ENCODE results near the gene PLEKHA8.

The PLEKHA8 gene

DNA sequence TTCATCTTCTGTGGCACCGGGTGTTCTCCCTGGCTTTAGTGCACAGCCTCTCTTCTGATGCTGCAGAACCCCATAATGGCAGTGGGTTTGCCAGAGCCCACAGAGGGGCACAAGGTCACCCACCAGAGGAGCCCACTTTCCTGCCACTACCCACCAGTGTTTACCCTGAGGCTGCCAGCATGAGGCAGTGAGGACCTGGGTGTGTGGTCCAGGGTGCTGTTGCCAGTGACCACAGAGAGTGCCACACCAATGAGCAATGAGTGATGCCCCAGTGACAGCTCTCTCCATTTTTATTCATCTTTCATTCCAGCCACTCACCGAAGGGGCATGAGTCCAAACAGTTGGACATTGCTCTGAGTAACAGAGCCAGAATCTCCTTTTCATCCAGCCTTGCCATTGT lies 141.4 kb downstream of the PLEKHA8 start:
- DNase-seq (ENCODE audit: low spot score), result no peak

DNA sequence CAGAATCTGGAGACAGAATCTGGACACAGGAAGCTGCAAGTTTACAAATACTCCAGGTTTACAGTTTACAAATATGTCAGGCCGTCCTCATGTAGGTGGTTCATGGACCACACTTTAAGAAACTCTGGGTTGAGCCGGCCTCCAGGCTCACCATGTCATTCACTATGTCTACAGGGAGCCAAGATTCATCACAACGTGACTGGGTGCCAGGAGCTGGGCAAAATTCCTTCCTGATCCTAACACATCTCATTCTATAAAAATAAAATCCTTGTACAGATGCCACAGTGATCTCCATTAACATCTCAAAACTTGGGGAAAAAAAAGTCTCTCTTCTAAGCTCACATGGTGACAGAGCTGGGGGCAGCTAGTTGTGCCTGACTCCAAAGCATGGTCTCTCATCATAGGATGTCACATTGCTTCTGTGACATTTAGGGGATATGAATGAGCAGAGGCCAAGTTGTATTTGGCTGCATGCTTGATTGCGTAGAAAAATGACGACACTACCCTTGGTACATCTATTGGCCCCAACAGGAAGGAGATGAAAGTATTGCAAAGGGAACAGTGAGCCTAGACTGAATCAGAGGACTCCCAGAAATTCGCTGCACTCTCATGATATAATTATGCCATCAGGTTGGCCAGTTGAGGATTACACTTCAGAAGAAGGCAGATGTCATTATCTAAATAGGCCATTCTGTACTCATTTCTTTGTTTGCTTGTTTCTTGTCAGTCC lies 142.4 kb downstream of the PLEKHA8 start:
- no peak for DNase-seq (ENCODE audit: low spot score)

DNA sequence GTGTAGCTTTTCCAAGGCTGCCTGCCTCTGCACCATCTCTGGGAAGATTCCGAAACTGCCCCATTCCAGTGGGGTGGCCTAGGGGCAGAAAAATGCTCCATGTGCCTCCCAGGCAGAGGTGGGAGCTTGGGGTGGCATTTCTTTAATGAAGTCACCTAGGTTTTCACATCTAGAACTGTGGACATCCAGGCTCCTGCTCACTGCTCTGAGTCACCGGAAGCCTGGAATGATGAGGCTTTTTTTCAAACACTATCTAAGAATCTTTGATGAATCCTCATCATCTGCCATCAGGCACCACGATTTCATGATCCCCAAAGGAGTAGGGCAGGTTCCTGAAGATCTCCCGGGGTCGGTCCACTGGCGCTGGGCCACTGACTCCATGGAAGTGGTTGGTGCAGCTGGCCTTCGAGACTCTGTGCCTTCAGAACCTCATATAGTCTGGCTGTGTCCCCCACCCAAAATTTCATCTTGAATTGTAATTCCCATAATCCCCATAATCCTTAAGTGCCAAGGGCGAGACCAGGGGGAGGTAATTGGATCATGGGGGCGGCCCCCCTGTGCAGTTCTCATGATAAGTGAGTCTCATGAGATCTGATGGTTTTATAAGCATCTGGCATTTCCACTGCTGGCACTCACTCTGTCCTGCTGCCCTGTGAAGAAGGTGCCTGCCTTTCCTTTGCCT lies 143.7 kb downstream of the PLEKHA8 start:
- no peak for DNase-seq (ENCODE audit: low spot score)

DNA sequence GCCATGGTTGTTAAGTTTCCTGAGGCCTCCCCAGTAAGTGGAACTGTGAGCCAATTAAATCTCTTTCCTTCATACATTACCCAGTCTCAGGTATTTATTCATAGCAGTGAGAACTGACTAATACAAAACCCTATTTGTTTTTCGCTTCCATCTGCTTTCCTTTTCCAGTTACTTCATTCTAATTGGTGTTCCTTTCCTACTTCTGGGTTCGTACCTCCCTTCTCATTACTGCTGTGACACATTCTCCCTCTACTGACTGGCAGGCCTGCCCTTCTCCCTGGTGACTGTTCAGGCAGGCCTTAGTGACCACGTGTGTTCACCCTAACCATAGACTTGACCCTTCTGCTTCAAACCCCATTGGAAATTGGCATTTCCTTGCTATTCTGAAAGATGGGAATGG lies 144.2 kb downstream of the PLEKHA8 start:
- no peak for DNase-seq (ENCODE audit: low spot score)

DNA sequence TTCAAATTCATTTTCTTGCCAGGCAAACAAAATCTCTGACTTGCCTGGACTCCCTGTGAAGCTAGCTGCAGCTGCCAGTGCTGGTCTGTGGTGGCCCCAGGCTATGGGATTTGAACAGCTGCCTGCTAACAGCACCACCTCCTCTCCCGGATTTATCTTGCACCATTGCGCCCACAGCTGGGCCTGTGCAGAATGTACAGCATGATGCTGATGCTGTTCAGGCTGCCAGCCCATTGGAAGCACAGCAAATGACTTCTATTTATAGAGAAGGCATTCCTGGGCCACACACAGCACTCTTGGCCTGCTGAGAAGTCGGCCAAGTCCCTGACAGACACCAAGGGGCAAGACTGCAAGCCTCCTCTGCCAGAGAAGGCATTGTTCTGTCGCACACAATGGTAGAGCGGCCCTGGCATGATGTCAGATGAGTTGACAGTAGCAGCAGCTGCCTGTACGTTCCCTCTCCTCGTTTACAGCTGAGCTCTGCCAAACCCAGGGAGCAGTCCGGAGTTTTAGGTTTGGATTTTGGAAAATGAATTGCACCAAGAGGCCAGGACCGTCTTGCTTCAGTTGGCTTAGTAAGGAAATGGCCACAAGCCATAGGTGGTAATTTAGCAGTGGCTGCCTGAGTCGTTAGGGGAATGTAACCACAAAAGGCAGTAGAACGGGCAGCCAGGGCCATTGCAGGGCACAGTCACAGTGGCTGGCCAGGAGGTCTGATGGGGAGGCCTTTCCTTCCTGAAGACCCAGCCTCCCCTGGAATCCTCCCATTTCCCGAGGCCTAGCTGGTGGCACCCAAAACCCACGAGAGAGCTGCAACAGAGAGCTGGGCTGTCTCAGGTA lies 145.1 kb downstream of the PLEKHA8 start:
- peak; percentile 97 for DNase-seq (ENCODE audit: low spot score)

DNA sequence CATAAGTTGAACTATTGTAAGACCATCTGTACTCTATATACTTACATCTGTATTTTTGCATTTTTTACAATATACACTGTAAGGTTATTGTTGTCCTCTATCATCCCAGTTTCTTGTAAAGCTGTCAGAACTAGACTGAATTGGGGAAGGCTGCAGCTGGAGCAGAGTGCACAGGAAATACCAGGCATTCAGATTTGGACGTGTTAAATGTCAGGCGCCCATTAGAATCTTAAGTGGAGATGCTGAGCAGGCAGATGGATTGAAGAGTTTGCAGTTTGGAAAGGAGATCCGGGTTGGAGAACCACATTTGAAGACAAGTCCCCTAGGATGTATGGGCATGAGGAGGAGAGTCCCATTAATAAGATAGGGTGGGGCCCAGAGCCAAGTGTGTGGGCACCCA lies 147.0 kb downstream of the PLEKHA8 start:
- DNase-seq (ENCODE audit: low spot score), result no peak

DNA sequence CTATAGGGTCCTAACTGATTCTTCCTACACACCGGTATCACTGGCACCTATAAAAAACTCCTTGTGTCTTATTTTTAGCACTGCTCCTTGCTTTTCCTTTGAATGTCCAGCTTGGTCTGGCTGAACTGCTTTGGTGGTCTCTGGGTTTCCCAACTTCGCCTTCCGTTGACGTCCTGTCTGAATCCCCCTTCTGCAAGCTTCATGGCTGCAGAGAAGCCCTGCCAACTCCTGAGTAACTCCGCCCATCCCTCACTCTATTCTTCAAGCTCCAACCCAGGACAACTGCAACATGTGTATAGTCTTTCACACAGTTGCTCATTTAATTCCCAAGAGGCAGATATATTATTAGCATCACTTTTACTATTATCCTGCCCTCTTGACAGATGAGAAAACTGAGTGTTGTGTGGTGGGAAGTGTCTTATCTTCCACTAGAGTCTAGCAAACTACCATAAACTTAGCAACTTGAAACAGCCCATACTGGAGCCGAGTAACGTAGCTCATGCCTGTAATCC lies 147.5 kb downstream of the PLEKHA8 start:
- DNase-seq (ENCODE audit: low spot score), result no peak

DNA sequence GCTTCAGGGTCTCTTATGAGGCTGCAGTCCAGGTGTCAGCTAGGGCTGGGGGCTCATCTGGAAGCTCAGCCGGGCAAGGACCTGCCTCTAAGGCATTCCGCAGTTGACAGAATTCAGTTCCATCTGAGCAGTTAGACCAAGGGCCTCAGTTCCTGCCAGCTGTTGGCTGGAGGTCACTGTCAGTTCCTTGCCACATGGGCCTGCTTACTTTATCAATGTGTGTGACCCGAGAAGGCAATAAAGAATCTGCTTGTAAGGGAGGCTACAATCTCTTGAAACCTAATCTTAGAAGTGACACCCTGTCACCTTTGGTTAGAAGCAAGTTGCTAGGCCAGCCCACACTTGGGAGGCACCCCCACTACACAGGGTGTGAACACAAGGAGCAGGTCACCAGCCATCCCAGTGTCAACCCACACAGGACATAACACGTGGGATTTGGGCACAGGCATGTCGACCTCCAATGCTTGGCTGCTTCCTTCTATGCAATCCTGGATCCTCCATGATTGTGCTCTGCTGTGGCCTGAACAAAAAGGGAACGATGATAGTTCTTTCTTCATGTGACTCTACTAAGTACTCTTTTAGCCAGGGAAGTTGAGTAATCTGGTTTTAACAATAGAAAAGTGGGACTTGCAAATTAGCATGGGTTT lies 148.4 kb downstream of the PLEKHA8 start:
- no peak for DNase-seq (ENCODE audit: low spot score)

DNA sequence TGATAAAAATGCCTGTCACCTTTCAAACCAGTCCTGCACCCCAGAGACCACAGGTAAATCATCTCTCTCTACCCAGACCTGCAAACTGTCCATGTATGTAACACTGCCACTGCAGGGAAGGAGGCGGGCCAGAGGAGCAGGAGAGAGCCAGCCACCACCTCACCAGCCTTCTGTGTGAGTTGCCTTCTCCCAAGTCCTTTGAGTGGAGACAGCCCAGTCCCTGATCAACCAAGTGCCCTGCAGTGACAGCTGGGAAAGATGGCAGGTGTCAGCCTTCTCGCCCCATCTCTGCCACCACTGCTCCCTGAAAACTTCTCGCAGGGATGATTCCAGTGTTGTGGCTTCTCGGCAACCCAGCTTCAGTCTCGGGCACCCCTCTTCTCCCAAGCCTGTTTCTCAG lies 149.0 kb downstream of the PLEKHA8 start:
- DNase-seq (ENCODE audit: low spot score), result no peak

DNA sequence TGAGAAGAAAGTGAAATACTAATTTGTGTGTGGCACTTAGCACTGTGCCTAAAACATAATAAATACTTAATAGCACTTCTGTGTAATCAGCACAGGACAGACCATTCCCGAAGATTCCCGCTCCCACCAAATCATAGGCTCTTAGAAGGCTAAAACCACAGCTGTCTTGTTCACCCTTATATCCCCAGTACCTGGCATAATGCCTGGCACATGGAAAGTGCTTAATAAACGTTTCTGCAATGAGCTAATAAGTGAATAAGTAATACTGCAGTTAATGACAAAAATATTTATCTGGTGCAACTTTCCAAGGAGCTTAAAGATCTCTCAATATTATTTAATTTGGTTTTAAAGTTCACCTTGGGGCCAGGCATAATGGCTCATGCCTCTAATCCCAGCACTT lies 149.8 kb downstream of the PLEKHA8 start:
- DNase-seq (ENCODE audit: low spot score), result no peak

DNA sequence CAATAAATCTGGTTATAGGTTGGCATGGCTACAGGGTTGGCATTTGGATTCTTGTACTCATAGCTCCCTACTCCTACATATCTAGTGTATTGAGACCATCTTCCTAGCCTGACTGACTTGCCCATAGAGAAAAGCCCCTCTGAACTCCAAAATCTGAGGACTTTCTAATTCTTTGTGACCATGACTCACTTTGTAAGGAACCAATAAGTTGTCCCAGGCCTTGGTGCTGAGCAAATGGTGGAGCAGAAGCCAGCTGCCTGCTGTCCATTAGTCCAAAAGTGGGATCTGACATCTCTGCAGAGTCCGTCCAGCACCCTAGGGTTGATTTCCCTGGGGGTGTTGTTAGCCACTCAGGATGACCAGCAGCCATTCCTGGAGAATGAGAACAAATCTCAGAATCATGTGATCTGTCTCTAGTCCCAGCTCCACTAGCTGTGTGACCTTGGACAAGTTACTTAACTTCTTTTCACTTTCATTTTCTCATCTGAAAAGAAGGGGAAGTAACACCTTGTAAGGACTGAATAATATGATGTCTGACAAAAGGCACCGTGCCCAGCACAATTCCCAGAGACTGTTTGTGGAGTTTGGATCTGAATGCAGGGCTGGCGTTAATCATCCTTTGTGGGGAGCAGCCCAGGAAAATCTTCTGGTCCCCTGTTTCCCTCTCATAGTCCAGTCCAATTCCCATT lies 150.7 kb downstream of the PLEKHA8 start:
- no peak for DNase-seq (ENCODE audit: low spot score)
